GM18511 (cell line): ENCODE measurements around the gene RAD9A.

Source experiments
- ATAC-seq: cut with Tn5 transposase; IDR thresholded peaks from one replicate; pipeline ENCODE4 v1.9.1; 2021; ENCODE audit warnings: mild to moderate bottlenecking, moderate library complexity; ENCODE audit not compliant: unreplicated experiment

Gene RAD9A

DNA sequence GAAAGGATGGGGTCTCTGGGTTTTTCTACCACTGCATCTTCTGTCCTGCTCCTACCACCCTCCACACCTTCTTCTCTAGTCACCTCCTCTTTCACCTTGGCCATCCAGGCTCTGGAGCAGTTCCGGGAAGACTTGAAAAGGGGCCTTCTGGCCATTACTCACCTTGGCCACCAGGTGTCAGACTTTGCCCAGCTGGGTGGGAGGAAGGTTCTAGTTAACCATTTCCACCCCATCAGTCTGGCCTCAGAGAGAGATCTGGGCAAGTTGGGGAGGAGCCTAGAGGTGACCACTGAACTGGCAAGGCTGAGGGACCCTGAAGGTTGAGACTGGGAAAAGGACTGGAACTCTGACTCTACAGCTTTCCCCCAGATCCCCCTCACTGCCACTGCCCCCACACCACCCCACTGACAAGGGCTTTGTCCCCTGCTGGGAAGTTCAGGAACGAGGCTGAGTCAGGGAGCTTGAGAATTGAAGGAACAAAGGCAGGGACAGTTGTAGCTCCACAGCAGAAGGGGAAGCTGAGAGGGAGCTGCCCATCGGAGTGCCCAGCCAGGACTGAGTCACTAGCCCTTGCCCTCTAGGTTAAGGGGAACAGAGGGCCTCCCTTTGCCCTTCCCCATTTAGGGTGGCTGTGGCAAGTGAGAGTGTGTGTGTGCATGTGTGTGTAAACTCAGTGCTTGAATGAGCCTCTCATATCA is 34.8 kb upstream of the RAD9A start:
- no peak for ATAC-seq

DNA sequence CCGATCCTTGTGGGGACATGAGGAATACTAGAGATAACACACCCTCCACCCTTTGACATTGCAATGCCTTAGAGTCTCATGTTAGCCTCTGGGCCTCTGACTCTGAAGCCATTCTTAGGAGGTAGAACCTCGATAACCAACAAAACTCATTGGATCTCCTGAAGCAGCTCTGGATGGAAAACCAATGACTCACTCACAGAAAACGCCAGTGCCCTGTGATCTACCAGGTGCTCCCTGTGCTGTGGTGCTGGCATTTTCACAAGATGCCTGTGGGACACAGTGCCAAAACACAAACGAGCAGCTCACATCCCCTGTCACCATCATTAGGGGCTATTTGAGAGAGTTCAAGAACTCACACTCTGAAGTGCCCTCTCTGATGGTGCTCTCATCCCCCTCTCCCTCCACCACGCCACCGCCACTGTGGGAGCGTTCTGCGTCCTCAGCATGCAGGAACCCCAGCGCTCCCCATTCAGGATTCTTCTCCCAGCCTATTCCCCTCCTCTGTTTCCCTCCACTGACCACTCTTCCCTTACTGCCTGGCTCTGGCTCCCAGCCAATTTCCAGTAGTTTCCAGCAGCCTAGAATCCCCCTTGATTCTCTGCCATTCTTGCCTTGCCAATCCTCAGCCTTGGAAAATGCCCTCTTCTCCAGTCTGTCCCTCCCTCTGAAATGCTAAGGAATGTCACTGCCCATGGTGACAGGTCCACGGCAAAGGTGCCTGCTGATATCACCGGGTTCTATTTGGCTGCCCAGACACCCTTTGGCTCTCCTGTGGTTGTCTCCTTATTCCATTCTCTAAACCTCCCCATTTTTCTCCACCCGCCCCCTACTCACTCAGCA is 33.7 kb upstream of the RAD9A start:
- no peak for ATAC-seq

DNA sequence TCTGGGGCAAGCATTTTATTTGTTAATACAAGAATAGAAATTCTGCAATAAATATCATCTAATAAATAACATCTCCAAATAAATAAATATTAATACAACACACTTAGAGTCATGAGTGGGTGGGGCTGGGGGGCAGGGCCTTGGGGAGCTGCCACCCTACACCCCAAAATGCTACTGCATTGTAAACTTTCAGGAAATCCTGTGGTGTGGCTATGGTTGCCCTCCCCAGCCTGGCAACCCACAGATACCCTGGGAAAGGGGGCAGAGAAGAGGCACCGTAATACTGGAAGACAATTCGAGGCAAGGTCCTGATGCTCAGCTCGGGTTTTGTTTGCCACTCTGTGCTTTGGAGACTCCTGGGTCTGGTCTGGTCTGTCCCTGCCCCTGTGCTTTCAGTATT is 27.6 kb upstream of the RAD9A start:
- ATAC-seq, result no peak

DNA sequence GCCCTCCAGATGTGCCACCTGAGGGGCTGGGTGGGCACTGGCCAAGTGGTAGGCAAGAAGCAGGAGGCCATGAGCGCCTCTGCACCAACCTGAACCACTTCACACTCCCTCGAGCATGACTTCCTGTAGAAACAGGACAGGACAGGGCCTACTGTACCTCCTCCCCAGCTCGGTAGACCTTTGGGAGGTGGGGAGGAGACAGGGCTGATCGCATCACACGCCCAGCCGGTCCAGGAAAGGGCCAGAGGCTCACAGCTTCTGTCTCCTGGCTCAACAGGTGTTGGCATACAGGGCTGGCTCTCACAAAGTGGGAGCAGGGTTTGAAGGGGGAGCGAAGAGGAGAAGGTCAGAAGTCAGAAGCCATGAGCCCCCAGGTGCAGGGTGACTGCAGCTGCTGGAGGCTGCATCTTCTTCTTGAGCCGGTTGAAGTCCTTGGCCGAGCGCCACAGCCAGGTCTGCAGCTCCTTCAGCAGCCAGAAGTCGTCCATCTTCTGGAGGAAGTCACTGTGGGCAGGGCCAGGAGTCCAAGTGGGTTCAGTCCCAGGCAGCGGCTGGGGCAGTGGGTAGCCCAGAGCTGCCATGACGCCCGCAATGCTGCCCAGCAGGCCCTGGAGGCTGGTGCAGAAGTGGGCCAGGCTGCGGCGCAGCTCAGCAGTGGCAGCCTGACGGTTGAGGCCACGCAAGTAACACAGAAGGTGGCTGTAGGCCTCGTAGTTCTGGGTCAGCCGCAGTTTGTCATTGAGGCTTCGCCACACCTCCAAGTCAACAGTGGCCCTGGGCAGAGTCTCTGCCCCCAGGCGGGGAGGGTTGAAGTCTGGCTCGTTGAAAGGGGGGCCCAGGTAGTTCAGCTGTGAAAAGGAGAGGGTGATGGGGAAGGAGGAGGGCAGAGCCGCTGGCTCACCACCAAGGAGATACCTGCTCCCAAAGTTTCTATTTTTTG is 26.7 kb upstream of the RAD9A start:
- ATAC-seq, result no peak

DNA sequence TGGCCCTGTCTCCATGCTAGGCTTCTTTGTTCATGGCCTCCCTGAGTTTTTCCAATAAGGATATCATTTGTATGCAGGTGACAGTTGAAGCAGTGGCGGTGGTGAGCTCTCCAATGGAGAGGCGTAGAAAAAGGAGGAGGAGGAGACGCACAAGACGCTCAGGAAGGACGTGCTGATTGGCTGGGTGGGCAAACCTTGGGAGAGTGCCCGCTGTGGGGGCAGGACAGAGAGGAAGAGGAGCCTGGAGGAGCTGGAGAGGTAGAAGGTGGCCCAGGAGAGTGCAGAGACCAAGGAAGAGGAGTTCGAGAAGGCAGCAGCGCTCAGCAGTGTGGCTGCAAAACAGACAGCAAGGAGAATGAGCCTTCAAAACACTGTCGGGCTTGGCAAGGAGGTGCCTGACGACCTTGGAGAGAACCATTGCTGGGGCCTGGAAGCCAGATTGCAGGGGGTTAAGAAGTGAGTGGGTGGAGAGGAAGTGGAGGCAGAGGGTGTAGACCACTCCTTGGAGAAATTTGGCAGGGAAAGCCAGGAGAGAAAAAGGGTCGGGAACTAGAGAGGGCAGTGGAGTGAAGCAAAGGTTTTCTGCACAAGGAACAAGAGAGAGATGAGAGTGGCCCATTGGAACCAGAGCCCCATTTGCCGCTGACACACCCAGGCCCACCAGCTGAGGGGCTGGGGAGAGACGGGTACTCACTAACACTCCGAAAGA is 25.9 kb upstream of the RAD9A start:
- no peak for ATAC-seq

DNA sequence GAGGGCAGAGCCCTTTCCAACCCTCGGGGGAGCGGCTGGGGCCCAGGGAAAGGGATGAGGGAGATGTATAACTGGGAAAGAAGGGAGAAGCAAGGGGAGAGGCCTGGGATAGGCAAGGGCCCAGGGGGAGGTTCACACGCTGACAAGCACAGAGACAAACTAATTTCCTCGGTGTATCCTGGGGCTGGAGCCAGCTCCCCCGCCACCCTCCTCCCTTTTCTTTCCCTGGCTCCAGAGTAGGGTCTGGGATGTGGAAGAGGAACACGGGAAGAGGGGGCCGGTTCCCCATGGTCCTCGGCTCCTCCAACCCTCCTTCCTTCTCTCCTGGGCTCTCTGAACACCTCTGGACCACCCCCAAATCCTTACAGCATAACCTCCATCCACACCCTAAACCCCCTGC is 25.2 kb upstream of the RAD9A start:
- no peak for ATAC-seq

DNA sequence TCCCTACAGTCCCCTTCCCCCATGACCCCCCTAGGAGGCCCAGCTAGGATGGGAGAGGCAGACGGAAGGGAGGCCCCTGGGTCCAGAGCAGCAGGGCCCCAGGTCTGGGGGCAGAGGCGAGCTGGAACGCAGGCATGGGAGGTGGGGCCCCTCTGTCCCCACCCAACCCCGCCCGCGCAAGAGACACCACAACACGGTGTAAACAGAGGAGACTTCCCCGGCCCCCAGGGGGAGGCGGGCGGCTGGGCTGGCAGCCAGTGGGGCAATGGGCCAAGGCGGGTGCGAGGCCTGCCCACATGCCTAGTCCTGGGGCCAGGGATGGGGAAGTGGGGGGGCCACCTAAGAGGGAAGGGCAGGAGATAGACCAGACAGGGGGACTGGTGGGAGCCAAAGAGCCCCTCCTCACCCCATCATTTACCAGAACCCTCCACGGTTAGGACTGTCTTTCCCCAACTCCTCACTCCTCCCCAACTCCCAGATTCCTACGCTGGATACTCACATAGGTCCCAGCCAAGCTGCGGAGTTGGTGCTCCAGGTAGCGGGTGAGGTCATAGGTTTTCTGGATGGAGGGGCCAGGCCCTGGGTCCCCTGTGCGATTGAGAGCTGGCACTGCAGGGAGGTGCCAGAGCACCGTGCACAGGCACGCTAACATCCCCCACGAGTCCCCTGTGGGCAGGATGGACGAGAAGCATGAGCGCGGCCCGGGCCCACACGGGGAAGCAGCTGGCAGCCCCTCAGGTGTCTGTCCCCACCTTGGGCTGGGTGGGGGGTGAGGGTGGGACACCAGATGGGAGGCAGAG is 24.6 kb upstream of the RAD9A start:
- ATAC-seq, result no peak

DNA sequence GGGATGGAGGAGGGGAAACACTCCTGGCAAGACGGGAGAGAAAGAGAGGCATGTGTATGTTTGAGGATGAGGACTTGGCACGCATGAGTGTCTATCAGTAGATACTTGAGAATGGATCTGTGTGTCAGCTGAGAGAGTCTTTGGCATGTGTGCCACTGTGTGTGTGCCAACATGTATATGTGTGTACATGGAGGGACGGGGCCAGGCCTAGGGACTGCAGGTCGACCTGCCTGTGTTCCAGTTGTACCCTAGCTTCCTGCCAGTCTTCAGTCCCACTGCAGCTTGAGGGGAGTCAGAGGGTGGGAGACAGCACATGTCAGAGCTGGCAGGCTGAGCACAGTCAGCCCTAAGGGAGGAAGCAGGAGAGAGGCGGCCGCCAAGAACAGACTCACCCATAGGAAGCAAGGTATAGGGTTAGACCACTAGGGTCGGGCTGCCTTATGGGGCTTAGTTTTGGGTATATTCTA is 24.0 kb upstream of the RAD9A start:
- no peak for ATAC-seq

DNA sequence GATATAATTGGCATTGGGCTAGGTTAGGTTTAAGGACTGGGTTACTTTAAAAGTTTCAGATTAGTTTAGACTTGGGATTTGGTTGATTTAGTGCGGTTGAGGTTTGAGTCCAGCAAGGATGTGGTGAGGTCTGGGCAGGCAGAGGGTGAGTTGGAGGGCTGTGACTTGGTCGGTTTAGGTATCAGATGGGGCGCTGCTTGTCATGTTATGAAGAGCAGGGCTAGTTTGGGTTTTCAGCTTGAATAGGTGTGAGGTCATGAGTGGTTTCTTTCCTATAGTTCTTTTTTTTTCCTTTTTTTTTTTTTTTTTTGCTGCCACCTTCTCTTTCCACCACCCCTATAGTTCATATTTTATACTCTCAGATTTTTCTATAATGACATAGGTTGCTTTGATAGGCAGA is 23.2 kb upstream of the RAD9A start:
- no peak for ATAC-seq

DNA sequence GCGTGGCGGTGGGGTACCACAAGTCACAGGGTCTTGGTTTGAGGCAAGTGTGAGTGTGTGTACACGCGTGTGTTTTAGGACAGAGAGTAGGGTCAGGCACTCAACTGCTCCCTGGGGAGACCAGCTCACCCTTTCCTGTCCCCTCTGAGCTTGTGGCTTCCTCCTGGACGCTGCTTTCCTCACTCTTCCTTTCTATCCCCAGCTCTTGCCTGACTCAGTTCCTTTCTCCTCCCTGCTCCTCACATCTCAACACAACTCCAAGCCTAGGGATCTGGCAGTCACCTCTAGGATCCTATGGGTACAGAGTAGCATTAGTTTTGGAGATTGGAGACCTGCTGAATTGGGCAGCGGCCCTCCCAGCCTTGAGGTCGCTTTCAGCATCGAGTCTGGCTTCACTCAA is 22.5 kb upstream of the RAD9A start:
- no peak for ATAC-seq

DNA sequence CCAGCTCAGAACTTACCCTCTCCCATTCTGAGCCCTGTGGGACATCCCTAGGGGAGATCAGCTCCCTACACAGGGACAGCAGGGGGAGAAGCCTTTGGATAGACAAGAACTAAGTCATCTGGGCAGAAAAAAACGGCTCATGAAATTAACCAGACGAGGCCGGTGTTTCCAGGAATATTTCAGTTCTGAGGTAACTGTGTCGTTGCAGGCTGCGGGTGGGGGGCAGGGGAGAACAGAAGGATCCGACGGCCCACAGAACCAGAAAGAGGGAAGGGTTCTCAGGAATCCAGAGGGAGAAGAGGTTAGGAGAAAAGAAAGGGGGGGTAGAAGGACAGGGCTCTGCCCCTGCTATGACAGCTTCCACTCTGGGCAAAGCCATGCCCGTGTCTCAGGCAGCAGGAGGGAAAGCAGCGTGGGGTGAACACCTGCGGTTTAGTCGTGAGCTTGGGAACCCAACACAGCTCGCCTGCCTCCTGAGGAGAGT is 21.9 kb upstream of the RAD9A start:
- ATAC-seq, result no peak

DNA sequence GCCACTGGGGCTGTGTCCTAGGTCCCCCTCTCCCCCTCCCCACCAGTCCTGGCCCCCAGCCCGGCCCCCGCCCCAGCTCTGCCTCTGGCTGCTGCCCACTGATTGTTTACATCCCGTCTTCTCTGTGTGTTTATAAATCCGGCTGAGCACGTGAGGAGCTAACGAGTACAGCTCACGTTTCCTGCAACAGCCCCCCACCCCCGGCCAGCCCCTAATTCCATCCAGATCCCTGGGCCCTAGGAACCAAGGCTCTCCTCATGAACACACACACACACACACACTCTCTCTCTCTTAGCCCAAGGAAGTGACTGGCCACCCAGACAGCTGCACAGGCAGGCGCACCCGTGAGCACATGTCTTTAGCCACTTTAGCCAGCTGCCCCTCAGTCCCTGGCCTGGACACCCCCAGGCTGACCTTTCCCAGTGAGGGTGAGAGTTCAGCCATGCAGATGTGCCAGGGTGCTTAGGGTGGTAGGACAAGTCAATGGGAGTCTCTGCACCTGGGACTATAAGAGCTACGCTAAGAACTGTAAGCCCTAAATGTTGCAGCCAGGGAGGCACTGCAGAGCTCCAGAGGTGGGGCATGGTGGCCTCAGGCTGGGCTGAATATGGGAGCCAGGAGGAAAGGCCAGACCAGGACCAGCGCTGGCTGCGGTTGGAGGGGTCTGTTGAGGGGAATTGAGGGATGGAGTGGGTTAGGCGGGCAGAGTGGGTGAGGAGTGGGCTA is 21.3 kb upstream of the RAD9A start:
- no peak for ATAC-seq

DNA sequence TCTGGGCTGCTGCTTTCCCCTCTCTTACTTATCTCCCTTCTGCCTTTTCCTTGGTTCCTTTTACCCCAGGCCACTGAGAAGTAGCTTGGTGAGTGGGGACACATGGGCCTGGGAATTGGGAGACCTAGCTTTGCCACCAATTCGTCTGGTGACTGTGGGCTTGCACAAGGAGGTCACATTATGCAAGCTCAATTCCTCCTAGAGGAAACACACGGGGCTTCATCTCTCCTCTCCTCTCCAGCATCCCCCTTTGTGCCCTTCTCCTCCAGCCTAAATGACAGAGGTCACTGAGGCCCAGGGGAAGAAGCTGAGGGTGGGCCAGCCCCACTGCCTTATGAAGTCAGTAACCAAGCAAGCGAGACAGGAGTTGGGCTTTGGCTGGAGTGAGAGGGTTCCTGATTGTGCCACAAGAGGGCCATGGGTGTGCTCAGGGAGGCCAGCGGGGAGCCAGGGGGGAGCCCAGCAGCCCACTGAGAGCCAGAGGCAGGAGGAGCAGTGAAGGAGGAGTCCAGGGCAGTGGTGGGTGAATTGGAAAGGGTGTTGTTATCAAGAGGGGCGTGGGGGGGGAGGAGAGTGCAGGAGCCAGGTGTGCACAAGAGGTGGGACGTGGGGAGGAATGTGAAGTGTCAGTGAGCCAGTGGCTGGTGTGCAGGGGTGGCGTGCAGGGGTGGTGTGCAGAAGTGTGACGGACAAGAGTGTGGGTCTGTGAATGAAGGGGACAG is 20.4 kb upstream of the RAD9A start:
- ATAC-seq, result no peak

DNA sequence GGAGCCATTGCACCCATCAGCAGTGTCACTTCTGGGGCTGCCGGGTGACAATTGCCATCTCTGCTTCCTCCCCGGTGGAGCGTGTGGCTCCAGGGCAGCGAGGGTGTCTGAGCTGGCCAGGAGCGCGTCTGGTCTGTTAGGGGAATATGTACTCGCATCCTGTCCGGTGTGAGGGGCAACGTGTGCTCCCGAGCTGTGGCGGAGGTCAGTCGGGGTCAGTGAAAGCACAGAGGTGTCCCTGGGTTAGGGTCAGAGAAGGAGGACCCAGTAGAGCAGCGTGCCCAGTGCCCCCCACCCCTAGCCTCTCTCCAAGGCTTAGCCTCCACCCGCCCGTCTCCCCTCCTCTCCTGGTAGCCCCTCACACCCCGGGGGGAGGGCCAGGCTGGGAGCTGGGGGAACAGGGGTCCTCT is 19.9 kb upstream of the RAD9A start:
- no peak for ATAC-seq

DNA sequence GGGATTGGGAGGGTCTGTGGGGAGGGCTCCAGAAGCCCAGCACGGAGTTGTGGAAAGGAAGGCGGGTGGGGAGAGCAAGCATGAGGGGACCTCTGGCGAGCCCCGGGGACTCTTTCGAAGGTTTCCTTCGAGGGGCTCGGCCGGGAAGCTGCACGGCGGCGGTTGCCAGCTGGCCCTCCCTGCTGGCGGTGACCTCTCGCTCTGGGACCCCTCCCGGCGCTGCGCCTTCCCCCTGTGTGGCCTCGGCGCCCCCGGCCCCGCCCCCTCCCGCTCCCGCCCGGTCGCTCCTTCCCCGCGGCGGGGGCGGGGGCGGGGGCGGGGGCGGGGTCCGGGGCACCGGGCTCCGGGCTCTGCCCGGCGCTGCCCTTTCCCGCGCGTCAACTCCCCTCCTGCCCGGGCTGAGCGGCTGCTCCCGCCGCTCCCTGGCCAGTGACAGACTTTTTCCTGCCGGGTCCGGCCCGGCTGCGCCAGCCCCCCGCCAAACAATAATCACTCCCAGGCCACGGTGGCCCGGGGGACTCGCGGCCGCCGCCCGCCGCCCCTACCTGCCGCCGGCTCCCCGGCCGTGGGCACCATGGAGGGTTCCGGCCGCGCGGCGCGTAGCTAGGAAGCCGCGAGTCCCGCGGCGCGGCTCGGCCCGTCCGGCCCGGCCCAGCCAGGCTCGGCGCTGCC is 19.3 kb upstream of the RAD9A start:
- peak; percentile 26 for ATAC-seq

DNA sequence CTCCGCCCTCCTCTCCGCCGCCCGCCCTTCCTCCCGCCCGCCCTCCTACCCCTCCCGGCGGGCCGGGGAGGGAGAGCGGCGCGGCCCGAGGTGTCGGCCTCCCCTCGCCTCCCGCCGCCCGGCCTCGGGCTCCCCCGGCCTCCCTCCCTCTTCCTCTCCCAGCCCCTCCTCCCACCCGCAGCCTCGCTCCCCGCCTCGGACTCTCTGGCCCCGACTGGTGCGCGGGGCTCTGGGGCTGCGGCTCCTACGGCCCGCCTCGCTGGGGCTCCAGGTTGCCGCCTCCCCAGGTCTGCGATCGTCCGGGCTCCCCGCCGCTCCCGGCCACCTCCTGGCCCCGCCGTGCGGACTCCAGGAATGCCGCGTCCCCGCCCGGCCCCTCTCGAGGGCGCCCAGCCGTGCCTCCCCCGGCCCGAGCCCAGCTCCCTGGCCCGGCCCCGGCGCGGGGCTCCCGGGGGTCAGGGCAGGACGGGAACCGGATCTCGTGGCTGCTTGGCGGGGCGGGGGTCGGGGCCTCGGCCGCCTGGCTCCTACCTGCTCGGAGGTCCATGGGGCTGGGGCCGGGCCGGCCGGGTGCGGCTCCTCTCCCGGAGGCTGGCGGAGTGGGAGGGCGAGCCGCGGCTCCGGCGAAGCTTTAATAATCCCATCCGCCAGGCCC is 18.7 kb upstream of the RAD9A start, which contains the start of gene CLCF1:
TSS of gene CLCF1 (minus strand) at position 606 of the 655 bp plus-strand sequence. CDS start at position 547, 59 bp downstream.
- ATAC-seq, result peak; percentile 29
